ENCODE data around the gene PDZD2.

DNA sequence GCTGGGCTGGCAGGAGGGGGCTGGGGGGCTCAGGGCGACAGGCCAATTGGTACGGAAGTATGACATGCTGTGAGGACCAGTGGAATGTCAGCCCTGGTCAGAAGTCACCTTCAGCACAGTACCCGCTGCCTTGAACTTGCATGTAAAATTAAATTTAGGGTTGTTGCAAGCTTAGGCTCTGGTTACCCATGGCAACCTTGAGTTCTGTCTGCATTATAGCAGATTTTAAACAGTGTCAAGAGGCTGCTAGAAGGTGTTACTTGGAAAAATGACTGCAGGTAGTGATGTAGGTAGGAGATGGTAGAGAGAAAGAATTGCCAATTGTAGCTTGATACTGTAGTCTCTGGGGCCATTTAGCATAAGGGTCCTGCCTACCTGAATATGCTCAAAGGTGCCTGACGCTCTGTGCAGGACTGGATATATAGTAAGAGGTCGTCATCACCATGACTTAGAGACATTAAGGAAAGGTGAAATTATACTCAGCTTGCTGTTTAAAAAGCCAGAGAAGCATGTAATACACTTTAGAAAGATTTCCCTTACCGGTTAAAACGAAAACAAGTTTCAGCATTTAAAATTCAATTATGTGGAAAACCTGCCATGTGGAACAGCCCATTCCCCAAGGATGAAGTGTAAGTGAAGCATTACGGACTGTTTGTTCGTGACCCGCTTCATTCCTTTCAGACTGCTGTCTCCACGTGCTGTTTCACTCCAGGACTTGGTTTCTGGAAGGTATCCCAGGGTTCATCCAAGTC is 169.0 kb downstream of the PDZD2 start:
- no peak for TF ChIP-seq POLR2AphosphoS5 (IDR thresholded peaks at IDR 0.05; ENCODE audit: low read depth)
- TF ChIP-seq, protein P1, sequence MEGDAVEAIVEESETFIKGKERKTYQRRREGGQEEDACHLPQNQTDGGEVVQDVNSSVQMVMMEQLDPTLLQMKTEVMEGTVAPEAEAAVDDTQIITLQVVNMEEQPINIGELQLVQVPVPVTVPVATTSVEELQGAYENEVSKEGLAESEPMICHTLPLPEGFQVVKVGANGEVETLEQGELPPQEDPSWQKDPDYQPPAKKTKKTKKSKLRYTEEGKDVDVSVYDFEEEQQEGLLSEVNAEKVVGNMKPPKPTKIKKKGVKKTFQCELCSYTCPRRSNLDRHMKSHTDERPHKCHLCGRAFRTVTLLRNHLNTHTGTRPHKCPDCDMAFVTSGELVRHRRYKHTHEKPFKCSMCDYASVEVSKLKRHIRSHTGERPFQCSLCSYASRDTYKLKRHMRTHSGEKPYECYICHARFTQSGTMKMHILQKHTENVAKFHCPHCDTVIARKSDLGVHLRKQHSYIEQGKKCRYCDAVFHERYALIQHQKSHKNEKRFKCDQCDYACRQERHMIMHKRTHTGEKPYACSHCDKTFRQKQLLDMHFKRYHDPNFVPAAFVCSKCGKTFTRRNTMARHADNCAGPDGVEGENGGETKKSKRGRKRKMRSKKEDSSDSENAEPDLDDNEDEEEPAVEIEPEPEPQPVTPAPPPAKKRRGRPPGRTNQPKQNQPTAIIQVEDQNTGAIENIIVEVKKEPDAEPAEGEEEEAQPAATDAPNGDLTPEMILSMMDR (conservative IDR thresholded peaks at IDR 0.05; ENCODE audit: low read depth in 2 of 2), result no peak
- no peak for TF ChIP-seq EZH2 (IDR thresholded peaks at IDR 0.05; ENCODE audit: low read depth, unreplicated experiment)
- no peak for TF ChIP-seq EZH2phosphoT487 (IDR thresholded peaks at IDR 0.05; ENCODE audit: unreplicated experiment)
- TF ChIP-seq, protein P2, sequence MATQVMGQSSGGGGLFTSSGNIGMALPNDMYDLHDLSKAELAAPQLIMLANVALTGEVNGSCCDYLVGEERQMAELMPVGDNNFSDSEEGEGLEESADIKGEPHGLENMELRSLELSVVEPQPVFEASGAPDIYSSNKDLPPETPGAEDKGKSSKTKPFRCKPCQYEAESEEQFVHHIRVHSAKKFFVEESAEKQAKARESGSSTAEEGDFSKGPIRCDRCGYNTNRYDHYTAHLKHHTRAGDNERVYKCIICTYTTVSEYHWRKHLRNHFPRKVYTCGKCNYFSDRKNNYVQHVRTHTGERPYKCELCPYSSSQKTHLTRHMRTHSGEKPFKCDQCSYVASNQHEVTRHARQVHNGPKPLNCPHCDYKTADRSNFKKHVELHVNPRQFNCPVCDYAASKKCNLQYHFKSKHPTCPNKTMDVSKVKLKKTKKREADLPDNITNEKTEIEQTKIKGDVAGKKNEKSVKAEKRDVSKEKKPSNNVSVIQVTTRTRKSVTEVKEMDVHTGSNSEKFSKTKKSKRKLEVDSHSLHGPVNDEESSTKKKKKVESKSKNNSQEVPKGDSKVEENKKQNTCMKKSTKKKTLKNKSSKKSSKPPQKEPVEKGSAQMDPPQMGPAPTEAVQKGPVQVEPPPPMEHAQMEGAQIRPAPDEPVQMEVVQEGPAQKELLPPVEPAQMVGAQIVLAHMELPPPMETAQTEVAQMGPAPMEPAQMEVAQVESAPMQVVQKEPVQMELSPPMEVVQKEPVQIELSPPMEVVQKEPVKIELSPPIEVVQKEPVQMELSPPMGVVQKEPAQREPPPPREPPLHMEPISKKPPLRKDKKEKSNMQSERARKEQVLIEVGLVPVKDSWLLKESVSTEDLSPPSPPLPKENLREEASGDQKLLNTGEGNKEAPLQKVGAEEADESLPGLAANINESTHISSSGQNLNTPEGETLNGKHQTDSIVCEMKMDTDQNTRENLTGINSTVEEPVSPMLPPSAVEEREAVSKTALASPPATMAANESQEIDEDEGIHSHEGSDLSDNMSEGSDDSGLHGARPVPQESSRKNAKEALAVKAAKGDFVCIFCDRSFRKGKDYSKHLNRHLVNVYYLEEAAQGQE (IDR thresholded peaks at IDR 0.05; ENCODE audit: unreplicated experiment), result no peak
- TF ChIP-seq, protein P3, sequence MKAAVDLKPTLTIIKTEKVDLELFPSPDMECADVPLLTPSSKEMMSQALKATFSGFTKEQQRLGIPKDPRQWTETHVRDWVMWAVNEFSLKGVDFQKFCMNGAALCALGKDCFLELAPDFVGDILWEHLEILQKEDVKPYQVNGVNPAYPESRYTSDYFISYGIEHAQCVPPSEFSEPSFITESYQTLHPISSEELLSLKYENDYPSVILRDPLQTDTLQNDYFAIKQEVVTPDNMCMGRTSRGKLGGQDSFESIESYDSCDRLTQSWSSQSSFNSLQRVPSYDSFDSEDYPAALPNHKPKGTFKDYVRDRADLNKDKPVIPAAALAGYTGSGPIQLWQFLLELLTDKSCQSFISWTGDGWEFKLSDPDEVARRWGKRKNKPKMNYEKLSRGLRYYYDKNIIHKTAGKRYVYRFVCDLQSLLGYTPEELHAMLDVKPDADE (IDR thresholded peaks at IDR 0.05), result no peak
- TF ChIP-seq NANOG (IDR thresholded peaks at IDR 0.05; ENCODE audit: borderline replicate concordance), result no peak
- TF ChIP-seq JUNB (IDR thresholded peaks at IDR 0.05; ENCODE audit: unreplicated experiment), result no peak
- TF ChIP-seq CREB1 (CRISPR knock-in tag; IDR thresholded peaks at IDR 0.05; ENCODE audit: low read depth), result no peak
- TF ChIP-seq STAT1 (IDR thresholded peaks at IDR 0.05; ENCODE audit: unreplicated experiment), result no peak
- no peak for TF ChIP-seq ZNF114 (CRISPR knock-in tag; IDR thresholded peaks at IDR 0.05)
- no peak for TF ChIP-seq ZNF331 (CRISPR knock-in tag; IDR thresholded peaks at IDR 0.05; ENCODE audit: low read depth)
- TF ChIP-seq ZNF462 (CRISPR knock-in tag; IDR thresholded peaks at IDR 0.05), result no peak

Measured in GM23338 (cell line).